TTC549 (cell line): ENCODE measurements around the gene ZNF181.

ENCODE experiments used
- FAIRE-seq: peaks from 2 replicates; lab custom pipeline; 2012; peaks lifted over from hg19 to GRCh38; lab: Jason Lieb, UNC

Gene ZNF181

GRCh38 chr19:34759218-34759917 is 25.3 kb downstream of the ZNF181 start:
- no peak for FAIRE-seq

DNA sequence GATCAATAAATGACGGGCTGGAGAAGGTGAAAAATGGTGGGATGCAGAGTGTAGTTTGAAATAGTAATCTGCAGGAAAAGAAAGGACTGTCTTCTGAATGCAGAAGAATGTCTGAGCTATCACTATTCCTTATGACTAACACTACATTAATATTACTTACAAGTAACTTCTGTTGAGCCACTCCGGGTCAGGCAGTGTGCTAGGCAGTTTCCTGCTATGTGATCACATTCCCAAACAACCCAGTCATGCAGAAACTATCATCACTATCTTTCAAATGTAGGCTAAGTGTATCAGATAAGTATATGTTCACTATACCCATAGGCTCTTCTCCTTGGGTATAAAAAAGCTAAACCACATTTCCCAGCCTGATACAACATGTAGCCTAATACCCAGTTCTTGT is 32.3 kb downstream of the ZNF181 start:
- FAIRE-seq, result no peak

GRCh38 chr19:34767951-34768350 is 33.9 kb downstream of the ZNF181 start:
- FAIRE-seq, result no peak

DNA sequence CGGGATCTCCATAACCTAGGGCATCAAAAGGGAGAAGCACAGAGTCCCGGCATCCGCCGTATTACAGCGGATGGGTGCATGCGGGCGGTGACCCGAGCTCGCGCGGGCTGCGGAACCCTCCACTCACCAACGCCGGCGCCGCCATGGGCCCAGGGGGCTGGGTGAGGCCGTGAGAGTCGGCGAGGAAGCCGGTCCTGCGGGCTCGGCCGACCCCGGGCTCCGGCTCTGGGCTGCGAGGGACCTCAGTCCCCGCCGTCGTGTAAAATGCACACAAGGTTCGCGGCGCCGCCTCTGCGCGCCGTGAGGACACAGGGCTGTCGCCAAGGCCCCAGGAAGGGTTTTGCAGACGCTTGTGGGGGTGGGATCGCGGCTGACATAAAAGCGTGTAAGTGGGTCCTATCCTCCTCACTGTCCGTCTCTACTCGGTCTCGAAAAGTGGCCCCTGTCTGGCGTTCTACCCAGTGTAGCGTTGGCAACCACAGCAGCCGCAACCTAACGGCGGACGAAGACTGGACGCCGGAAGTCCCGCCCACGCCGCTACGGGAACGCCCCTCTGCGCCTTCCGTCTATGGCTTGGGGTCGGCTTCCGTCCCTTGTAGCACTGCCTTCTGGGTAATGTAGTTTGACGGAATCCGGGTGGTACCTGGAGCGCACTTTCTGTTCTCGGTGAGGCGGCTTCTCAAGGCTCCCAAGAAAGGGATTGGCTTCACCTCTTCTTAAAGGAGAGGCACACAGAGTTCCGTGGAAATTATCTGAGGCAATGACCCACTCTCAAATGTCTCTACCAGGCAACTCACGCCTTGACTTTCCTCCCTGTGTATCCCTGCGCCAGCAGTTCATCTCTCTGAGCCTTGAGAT is 38.9 kb downstream of the ZNF181 start, which contains the start of gene ZNF599:
Gene ZNF599, minus strand, starts transcription at position 519 of the 858 bp plus-strand sequence. Its CDS starts 374 bp downstream, at position 145.
- FAIRE-seq, result peak; percentile 61

GRCh38 chr19:34773555-34773864 is 39.5 kb downstream of the ZNF181 start:
- FAIRE-seq, result no peak

GRCh38 chr19:34774857-34775256 is 40.8 kb downstream of the ZNF181 start:
- no peak for FAIRE-seq

GRCh38 chr19:34778342-34778741 is 44.3 kb downstream of the ZNF181 start:
- FAIRE-seq, result no peak

- no peak for FAIRE-seq
Observed at GRCh38 chr19:34779652-34780051, 45.6 kb downstream of the ZNF181 start.

DNA sequence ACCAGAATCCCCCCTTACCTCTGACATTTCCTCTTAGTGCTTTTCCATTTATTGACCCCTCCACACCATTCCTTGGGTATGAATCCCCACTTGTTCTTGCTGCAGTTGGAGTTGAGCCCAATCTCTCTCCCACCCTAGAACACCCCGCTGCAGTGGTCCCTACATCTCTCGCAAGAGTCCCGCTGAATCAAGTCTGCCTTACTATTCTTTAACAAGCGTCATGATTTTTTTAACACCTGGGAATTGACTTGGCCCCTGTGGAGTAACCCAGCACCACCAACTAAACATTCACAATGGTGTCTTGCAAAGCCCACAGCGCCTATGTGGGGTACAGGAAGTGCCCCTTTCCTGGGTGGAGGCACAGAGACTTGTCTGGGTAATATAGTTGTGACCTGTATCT is 52.2 kb downstream of the ZNF181 start:
- FAIRE-seq, result no peak

GRCh38 chr19:34787059-34787824 is 53.2 kb downstream of the ZNF181 start:
- no peak for FAIRE-seq

- FAIRE-seq, result no peak
Observed at GRCh38 chr19:34788074-34788473, 54.0 kb downstream of the ZNF181 start.

DNA sequence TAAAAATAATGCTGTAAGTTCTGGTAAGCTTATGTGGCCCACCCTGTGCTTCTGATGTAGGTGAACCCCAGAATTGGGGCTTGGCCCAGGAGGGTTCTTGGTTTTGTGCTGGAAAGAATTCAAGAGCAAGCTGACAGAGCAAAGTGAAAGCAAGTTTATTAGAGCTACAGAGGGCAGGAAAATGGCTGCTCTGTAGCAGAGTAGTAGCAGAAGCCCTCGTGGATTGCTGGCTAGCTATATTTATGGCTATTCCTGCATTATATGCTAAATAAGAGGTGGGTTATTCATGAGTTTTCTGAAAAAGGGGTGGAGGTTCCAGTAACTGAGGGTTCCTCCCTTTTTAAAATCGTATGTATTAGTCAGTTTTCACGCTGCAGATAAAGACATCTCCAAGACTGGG is 59.5 kb downstream of the ZNF181 start:
- no peak for FAIRE-seq

GRCh38 chr19:34794066-34794960 is 60.3 kb downstream of the ZNF181 start:
- FAIRE-seq, result no peak
